ENCODE results near the gene MKX. TPM values are rescaled to one million over a fixed set of nuclear protein-coding genes. Genes with fewer than 3 reads are reported as not detected.
A peak's percentile ranks its signal among the peaks of the same experiment; 100 is the strongest.

The MKX gene
- total RNA-seq, 1 experiment from 2014 or later = not detected

GRCh38 chr10:27783660-27784059 is 38.0 kb upstream of the MKX start:
- no peak overlapping the region for H3K27ac Mint-ChIP-seq (ENCODE audit: low read depth, unreplicated experiment)

GRCh38 chr10:27779462-27780015 is 33.9 kb upstream of the MKX start:
- POLR2A ChIA-PET = no interaction called here

More at GRCh38 chr10:27783660-27784059, 38.0 kb upstream of the MKX start:
- Mint-ChIP-seq H3K9me3 (ENCODE audit: unreplicated experiment) (no peaks in the 10 kb centered on the region), H3K4me1 (ENCODE audit: insufficient read depth, unreplicated experiment) (no peaks in the 10 kb centered on the region), H3K36me3 (ENCODE audit: insufficient read depth, unreplicated experiment) (no peaks in the 10 kb centered on the region), H3K4me3 (ENCODE audit: unreplicated experiment) (no peak overlapping the region), H3K27me3 (ENCODE audit: insufficient read depth, unreplicated experiment) (no peaks in the 10 kb centered on the region)
- CTCF ChIA-PET = no interaction called here
- intact Hi-C loops (cut with micrococcal nuclease) = loop anchor here (1.0 to 5.0 kb wide), 3 partner anchors 354 to 457 kb away; no protein-coding TSS in a partner anchor
- POLR2A ChIA-PET = no interaction called here
- peak; percentile 29 for TF ChIP-seq CTCF (IDR thresholded peaks at IDR 0.05; ENCODE audit: unreplicated experiment)
- no TSS peak for BruUV-seq (replicated peaks)
- DNase-seq (ENCODE audit: unreplicated experiment) = peak; percentile 64

GRCh38 chr10:27774831-27775230 is 29.2 kb upstream of the MKX start:
- no peak for DNase-seq (ENCODE audit: unreplicated experiment)
- Mint-ChIP-seq H3K4me3 (ENCODE audit: unreplicated experiment) (no peak overlapping the region), H3K27me3 (ENCODE audit: insufficient read depth, unreplicated experiment) (no peaks in the 10 kb centered on the region), H3K4me1 (ENCODE audit: insufficient read depth, unreplicated experiment) (no peaks in the 10 kb centered on the region), H3K27ac (ENCODE audit: low read depth, unreplicated experiment) (no peak overlapping the region), H3K36me3 (ENCODE audit: insufficient read depth, unreplicated experiment) (no peaks in the 10 kb centered on the region), H3K9me3 (ENCODE audit: unreplicated experiment) (no peaks in the 10 kb centered on the region)
- no peak for TF ChIP-seq CTCF (IDR thresholded peaks at IDR 0.05; ENCODE audit: unreplicated experiment)
- ChIA-PET POLR2A (no interaction called here), CTCF (no interaction called here)
- intact Hi-C loops (cut with micrococcal nuclease) = no loop called here
- no TSS peak for BruUV-seq (replicated peaks)

More at GRCh38 chr10:27779462-27780015, 33.9 kb upstream of the MKX start:
- no peaks in the 10 kb centered on the region for H3K9me3 Mint-ChIP-seq (ENCODE audit: unreplicated experiment)
- H3K27me3 Mint-ChIP-seq (ENCODE audit: insufficient read depth, unreplicated experiment) = no peaks in the 10 kb centered on the region
- TF ChIP-seq CTCF (IDR thresholded peaks at IDR 0.05; ENCODE audit: unreplicated experiment) = no peak
- no peaks in the 10 kb centered on the region for H3K4me1 Mint-ChIP-seq (ENCODE audit: insufficient read depth, unreplicated experiment)
- H3K36me3 Mint-ChIP-seq (ENCODE audit: insufficient read depth, unreplicated experiment) = no peaks in the 10 kb centered on the region
- no TSS peak for BruUV-seq (replicated peaks)
- no peak overlapping the region for H3K27ac Mint-ChIP-seq (ENCODE audit: low read depth, unreplicated experiment)
- no peak for DNase-seq (ENCODE audit: unreplicated experiment)
- no peak overlapping the region for H3K4me3 Mint-ChIP-seq (ENCODE audit: unreplicated experiment)
- intact Hi-C loops (cut with micrococcal nuclease) = loop anchor here (5.0 kb wide), 1 partner anchor 358 kb away; no protein-coding TSS in a partner anchor
- CTCF ChIA-PET = no interaction called here

- H3K27me3 Mint-ChIP-seq (ENCODE audit: insufficient read depth, unreplicated experiment) = no peaks in the 10 kb centered on the region
- H3K27ac Mint-ChIP-seq (ENCODE audit: low read depth, unreplicated experiment) = no peak overlapping the region
- BruUV-seq (replicated peaks) = no TSS peak
- CTCF ChIA-PET = interaction anchor here (0.7 kb wide), 1 partner anchor 94 kb away, joined by 5 read pairs; no protein-coding TSS in a partner anchor
- no peak for DNase-seq (ENCODE audit: unreplicated experiment)
- no peaks in the 10 kb centered on the region for H3K36me3 Mint-ChIP-seq (ENCODE audit: insufficient read depth, unreplicated experiment)
- intact Hi-C loops (cut with micrococcal nuclease) = no loop called here
- H3K9me3 Mint-ChIP-seq (ENCODE audit: unreplicated experiment) = no peaks in the 10 kb centered on the region
- no peak overlapping the region for H3K4me3 Mint-ChIP-seq (ENCODE audit: unreplicated experiment)
- no peaks in the 10 kb centered on the region for H3K4me1 Mint-ChIP-seq (ENCODE audit: insufficient read depth, unreplicated experiment)
- TF ChIP-seq CTCF (IDR thresholded peaks at IDR 0.05; ENCODE audit: unreplicated experiment) = no peak
- POLR2A ChIA-PET = no interaction called here
These were observed 25.6 kb upstream of the MKX start for GRCh38 chr10:27771231-27771630.

Data from MCF 10A (cell line).